ENCODE results near the gene LTC4S.

GRCh38 chr5:179795863-179796833, 2.4 kb downstream of the LTC4S start:
- TF ChIP-seq, protein P1, sequence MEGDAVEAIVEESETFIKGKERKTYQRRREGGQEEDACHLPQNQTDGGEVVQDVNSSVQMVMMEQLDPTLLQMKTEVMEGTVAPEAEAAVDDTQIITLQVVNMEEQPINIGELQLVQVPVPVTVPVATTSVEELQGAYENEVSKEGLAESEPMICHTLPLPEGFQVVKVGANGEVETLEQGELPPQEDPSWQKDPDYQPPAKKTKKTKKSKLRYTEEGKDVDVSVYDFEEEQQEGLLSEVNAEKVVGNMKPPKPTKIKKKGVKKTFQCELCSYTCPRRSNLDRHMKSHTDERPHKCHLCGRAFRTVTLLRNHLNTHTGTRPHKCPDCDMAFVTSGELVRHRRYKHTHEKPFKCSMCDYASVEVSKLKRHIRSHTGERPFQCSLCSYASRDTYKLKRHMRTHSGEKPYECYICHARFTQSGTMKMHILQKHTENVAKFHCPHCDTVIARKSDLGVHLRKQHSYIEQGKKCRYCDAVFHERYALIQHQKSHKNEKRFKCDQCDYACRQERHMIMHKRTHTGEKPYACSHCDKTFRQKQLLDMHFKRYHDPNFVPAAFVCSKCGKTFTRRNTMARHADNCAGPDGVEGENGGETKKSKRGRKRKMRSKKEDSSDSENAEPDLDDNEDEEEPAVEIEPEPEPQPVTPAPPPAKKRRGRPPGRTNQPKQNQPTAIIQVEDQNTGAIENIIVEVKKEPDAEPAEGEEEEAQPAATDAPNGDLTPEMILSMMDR (IDR thresholded peaks at IDR 0.05; ENCODE audit: insufficient read depth, low read length): peak; percentile 57
- TF ChIP-seq, protein P2, sequence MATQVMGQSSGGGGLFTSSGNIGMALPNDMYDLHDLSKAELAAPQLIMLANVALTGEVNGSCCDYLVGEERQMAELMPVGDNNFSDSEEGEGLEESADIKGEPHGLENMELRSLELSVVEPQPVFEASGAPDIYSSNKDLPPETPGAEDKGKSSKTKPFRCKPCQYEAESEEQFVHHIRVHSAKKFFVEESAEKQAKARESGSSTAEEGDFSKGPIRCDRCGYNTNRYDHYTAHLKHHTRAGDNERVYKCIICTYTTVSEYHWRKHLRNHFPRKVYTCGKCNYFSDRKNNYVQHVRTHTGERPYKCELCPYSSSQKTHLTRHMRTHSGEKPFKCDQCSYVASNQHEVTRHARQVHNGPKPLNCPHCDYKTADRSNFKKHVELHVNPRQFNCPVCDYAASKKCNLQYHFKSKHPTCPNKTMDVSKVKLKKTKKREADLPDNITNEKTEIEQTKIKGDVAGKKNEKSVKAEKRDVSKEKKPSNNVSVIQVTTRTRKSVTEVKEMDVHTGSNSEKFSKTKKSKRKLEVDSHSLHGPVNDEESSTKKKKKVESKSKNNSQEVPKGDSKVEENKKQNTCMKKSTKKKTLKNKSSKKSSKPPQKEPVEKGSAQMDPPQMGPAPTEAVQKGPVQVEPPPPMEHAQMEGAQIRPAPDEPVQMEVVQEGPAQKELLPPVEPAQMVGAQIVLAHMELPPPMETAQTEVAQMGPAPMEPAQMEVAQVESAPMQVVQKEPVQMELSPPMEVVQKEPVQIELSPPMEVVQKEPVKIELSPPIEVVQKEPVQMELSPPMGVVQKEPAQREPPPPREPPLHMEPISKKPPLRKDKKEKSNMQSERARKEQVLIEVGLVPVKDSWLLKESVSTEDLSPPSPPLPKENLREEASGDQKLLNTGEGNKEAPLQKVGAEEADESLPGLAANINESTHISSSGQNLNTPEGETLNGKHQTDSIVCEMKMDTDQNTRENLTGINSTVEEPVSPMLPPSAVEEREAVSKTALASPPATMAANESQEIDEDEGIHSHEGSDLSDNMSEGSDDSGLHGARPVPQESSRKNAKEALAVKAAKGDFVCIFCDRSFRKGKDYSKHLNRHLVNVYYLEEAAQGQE (IDR thresholded peaks at IDR 0.05; ENCODE audit: insufficient replicate concordance, low read depth): no peak

All from HL-60 (cell line).